Tibial artery (tissue), 4 donors: ENCODE results near the gene TXNDC16.

Experiments
- DNase-seq, 2 donors: peaks; one replicate each; pipeline ENCODE4 v3.0.0-alpha.2; 2019
- H3K27ac ChIP-seq, 2 donors: fragments of 200-600 bp; sonication (generic) in 1 of 2; 1 replicate in 1 of 2; 2 replicates in 1 of 2; pipeline ENCODE4 v1.5.1; 2018 to 2019; ENCODE audit warnings: mild to moderate bottlenecking in 1 of 2
- H3K27me3 ChIP-seq, 2 donors: fragments of 200-600 bp; sonication (generic) in 1 of 2; one replicate each; pipeline versions ENCODE4 v1.5.1 to v1.6.0; 2016 to 2019
- H3K36me3 ChIP-seq, 3 donors: fragments of 200-600 bp; sonication (generic) in 2 of 3; one replicate each; pipeline ENCODE4 v1.5.1; 2016 to 2019; ENCODE audit warnings: mild to moderate bottlenecking in 2 of 3
- H3K4me1 ChIP-seq, 4 donors: fragments of 200-600 bp; sonication (generic) in 2 of 4; 1 replicate in 3 of 4; 2 replicates in 1 of 4; pipeline ENCODE4 v1.5.1; 2016 to 2019
- H3K4me3 ChIP-seq, 2 donors: fragments of 200-600 bp; sonication (generic) in 1 of 2; 1 replicate in 1 of 2; 2 replicates in 1 of 2; pipeline ENCODE4 v1.5.1; 2018 to 2019; ENCODE audit warnings: mild to moderate bottlenecking in 2 of 2
- H3K9me3 ChIP-seq, 3 donors: fragments of 200-600 bp; sonication (generic) in 1 of 3; one replicate each; pipeline ENCODE4 v1.5.1; 2016 to 2019
- intact Hi-C: fragments of 100-400 bp; cut with DNase I; formaldehyde crosslinking; loops from one replicate; pipeline ENCODE4 v1.15.0; 2023; ENCODE audit warnings: low total_unique reads
- TF ChIP-seq, protein P1 (sequence below), 2 experiments: fragments of 200-600 bp in 1 of 2; fragments of 450-650 bp in 1 of 2; IDR thresholded peaks; one replicate each; pipeline ENCODE4 v1.5.1; 2017 to 2019; ENCODE audit warnings: antibody characterized with exemption in 2 of 2, mild to moderate bottlenecking in 1 of 2, moderate library complexity in 1 of 2

The TXNDC16 gene

DNA sequence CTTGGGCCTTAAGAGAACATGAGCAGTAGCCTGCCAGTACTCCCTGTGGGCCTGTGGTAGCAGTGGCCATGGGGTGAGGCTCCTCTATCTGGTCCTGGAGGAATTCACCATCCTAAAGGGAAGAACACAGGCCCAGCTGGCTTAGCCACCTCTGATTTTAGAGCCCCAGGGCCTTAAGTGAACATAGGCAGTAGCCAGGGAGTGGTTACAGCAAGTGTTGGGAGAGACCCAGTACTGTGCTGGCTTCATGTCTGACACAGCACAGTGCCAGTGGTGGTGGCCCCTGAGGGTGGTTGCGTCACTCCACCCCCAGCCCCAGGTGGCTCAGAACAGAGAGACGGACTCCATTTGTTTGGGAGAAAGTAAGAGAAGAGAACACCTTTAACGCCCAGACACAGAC lies 105.1 kb downstream of the TXNDC16 start:
- no peaks in the 10 kb centered on the region for H3K4me1 ChIP-seq
- TF ChIP-seq, protein P1, sequence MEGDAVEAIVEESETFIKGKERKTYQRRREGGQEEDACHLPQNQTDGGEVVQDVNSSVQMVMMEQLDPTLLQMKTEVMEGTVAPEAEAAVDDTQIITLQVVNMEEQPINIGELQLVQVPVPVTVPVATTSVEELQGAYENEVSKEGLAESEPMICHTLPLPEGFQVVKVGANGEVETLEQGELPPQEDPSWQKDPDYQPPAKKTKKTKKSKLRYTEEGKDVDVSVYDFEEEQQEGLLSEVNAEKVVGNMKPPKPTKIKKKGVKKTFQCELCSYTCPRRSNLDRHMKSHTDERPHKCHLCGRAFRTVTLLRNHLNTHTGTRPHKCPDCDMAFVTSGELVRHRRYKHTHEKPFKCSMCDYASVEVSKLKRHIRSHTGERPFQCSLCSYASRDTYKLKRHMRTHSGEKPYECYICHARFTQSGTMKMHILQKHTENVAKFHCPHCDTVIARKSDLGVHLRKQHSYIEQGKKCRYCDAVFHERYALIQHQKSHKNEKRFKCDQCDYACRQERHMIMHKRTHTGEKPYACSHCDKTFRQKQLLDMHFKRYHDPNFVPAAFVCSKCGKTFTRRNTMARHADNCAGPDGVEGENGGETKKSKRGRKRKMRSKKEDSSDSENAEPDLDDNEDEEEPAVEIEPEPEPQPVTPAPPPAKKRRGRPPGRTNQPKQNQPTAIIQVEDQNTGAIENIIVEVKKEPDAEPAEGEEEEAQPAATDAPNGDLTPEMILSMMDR (IDR thresholded peaks at IDR 0.05) = no peak
- H3K4me3 ChIP-seq = no peak overlapping the region
- H3K36me3 ChIP-seq = peaks cover 13 to 24% (median 17%) of the 10 kb centered on the region in 3 donors
- intact Hi-C loops = no loop called here
- H3K27me3 ChIP-seq = no peaks in the 10 kb centered on the region
- DNase-seq = no peak
- H3K9me3 ChIP-seq = no peaks in the 10 kb centered on the region
- no peak overlapping the region for H3K27ac ChIP-seq

DNA sequence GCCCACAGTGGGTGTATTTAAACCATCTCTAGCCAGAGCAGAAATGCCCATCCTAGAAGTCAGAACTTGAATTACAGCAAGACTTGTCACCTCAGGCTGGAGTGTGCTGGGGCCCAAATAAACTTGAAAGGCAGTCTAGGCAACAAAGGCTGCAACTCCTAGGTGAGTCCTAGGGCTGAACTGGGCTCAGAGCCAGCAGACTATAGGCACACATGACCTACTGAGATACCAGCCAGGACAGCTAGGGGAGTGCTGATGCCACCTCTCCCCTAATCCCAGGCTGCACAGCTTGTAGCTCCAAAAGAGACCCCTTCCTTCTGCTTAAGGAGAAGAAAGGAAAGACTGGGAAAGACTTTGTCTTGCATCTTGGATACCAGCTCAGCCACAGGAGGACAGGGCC lies 106.0 kb downstream of the TXNDC16 start:
- Histone ChIP-seq H3K4me1 (no peaks in the 10 kb centered on the region), H3K27ac (no peak overlapping the region), H3K9me3 (no peaks in the 10 kb centered on the region), H3K27me3 (no peaks in the 10 kb centered on the region), H3K4me3 (no peak overlapping the region), H3K36me3 (peaks cover 13 to 24% (median 15%) of the 10 kb centered on the region in 3 donors)
- intact Hi-C loops = no loop called here
- TF ChIP-seq, protein P1 (IDR thresholded peaks at IDR 0.05) = no peak
- DNase-seq = no peak

DNA sequence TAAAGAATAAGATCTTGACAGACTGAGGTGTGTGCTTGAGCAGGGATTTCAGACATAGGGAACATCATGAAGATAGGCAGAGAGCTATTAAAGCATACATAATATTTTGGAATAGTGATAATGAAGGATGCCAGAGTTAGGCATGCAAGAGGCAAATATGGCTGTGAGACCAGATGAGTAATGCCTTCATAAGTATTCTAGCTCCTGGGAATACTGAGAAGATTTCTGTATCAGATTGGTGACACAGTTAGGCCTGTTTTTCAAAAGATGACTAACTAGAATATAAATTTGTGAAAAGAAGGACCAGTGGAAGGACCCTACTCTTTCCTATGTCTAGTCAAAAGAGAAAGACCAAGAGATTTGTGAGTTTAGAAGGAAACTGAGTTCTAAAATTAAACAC lies 108.8 kb downstream of the TXNDC16 start:
- peaks cover 7 to 32% (median 21%) of the 10 kb centered on the region in 3 donors for H3K36me3 ChIP-seq
- no peaks in the 10 kb centered on the region for H3K9me3 ChIP-seq
- intact Hi-C loops = no loop called here
- TF ChIP-seq, protein P1 (IDR thresholded peaks at IDR 0.05) = no peak
- H3K27me3 ChIP-seq = no peaks in the 10 kb centered on the region
- DNase-seq = no peak
- H3K4me1 ChIP-seq = no peaks in the 10 kb centered on the region
- H3K4me3 ChIP-seq = no peak overlapping the region
- no peak overlapping the region for H3K27ac ChIP-seq

- no peaks in the 10 kb centered on the region for H3K4me1 ChIP-seq
- intact Hi-C loops = no loop called here
- H3K9me3 ChIP-seq = no peaks in the 10 kb centered on the region
- no peaks in the 10 kb centered on the region for H3K27me3 ChIP-seq
- TF ChIP-seq, protein P1 (IDR thresholded peaks at IDR 0.05) = no peak
- DNase-seq = no peak
- no peak overlapping the region for H3K4me3 ChIP-seq
- peaks cover 7 to 37% (median 29%) of the 10 kb centered on the region in 3 donors for H3K36me3 ChIP-seq
- H3K27ac ChIP-seq = no peak overlapping the region
Measured at GRCh38 chr14:52442602-52443001, 109.7 kb downstream of the TXNDC16 start.

- Histone ChIP-seq H3K9me3 (no peaks in the 10 kb centered on the region), H3K4me1 (no peaks in the 10 kb centered on the region), H3K4me3 (no peak overlapping the region), H3K36me3 (peaks cover 7 to 35% (median 27%) of the 10 kb centered on the region in 3 donors), H3K27ac (no peak overlapping the region), H3K27me3 (no peaks in the 10 kb centered on the region)
- no peak for DNase-seq
- intact Hi-C loops = no loop called here
- TF ChIP-seq, protein P1 (IDR thresholded peaks at IDR 0.05) = no peak
Measured at GRCh38 chr14:52442166-52442565, 110.1 kb downstream of the TXNDC16 start.

GRCh38 chr14:52439476-52439875 lies 112.8 kb downstream of the TXNDC16 start:
- TF ChIP-seq, protein P1 (IDR thresholded peaks at IDR 0.05) = no peak
- no peaks in the 10 kb centered on the region for H3K4me1 ChIP-seq
- no peak for DNase-seq
- H3K27me3 ChIP-seq = no peaks in the 10 kb centered on the region
- no peak overlapping the region for H3K27ac ChIP-seq
- peaks cover 0 to 26% (median 14%) of the 10 kb centered on the region in 3 donors for H3K36me3 ChIP-seq
- intact Hi-C loops = no loop called here
- H3K4me3 ChIP-seq = no peak overlapping the region
- H3K9me3 ChIP-seq = no peaks in the 10 kb centered on the region
